GM21576 (cell line): ENCODE data around the gene TMEM217.
"Not testable (repeated sequence)": the region's sequence is repeated elsewhere in the genome, so short reads cannot be mapped to it uniquely, and the experiment has no call there.

Experiments
- ATAC-seq: cut with Tn5 transposase; IDR thresholded peaks from one replicate; pipeline ENCODE4 v1.9.1; 2021; ENCODE audit warnings: mild to moderate bottlenecking, moderate library complexity; ENCODE audit not compliant: unreplicated experiment

The TMEM217 gene

DNA sequence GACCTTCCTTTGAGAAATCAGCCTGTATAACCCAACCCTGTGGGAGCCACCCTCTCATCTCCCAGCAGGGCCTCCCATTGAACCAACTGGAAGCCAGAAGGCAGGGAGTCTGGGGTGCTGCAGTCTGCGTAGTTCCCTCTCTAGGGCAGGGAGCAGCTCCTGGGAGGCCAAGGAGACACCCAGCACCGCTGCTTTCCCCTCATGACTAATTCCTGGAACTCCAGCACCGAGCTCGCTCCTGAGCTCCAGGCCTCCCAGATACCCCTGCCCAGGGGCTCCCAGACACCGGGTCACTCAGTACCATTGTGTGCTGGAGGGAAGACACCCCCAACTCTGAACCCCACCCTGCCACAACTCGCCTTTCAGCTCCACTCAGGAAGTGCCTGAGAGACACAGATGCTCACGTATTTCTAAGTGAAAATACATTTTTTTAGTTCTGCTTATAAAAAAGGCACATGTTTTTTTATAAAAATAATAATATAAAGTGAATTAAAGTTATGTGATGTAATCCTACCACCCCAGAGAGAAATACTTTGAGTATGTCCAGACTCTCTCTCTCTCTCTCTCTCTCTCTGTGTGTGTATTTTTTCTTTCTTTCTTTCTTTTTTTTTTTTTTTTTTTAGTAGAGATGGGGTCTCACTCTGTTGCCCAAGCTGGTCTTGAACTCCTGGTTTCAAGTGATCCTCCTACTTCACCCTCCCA lies 70.5 kb downstream of the TMEM217 start:
- no peak for ATAC-seq

DNA sequence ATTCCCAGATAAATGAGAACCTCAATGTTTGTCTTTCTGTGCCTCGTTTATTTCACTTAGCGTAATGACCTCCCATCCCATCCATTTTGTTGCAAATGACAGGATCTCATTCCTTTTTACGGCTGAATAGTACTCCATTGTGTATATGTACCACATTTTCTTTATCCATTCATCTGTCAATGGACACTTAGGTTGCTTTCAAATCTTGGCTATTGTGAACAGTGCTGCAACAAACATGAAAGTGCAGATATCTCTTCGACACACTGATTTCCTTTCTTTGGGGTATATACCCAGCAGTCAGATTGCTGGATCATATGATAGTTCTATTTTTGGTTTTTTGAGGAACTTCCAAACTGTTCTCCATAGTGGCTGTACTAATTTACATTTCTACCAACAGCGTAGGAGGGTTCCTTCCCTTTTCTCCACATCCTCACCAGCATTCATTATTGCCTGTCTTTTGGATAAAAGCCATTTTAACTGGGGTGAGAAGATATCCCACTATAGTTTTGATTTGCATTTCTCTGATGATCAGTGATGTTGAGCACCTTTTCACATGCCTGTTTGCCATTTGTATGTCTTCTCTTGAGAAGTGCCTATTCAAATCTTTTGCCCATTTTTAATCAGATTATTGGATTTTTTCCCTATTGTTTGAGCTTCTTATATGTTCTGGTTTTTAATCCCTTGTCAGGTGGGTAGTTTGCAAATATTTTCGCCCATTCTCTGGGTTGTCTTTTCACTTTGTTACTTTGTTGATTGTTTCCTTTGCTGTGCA lies 71.8 kb downstream of the TMEM217 start:
- not testable (repeated sequence) for ATAC-seq

DNA sequence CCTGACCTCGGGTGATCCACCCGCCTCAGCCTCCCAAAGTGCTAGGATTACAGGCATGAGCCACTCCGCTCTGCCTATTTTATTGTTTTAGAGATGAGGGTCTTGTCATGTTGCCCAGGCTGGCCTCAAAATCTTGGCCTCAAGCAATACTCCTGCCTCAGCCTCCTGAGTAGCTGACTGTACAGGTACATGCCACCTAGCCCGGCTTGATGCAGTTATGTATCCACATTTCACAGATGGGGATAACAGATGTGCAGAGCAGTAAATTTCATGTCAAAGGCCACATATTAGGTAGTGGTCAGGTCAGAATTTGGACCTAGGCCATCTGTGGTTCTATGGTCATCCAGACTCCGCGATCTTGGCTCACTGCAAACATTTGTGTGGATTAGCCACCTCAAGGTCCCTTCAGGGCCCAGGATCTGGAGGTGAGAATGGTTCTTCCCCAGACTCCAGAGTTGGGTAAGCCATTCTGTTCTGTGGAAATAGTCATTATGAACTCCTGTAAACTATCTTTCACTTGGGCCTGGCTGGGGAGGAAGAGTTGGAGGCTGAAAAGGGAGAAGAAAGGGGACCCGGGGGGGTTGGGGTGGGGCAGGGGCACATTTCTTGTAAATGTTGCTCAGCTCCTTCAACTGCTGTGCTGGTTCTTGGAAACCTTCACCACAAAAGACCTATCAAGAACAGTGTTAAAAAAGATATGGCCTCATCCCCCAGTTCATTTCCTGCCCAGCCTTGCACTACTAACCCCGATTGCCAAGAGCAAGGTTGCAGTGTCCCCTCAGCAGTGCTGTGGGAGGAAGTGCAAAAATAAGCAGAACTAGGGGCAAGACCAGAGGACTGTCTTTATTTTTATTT lies 75.0 kb downstream of the TMEM217 start:
- ATAC-seq: no peak

DNA sequence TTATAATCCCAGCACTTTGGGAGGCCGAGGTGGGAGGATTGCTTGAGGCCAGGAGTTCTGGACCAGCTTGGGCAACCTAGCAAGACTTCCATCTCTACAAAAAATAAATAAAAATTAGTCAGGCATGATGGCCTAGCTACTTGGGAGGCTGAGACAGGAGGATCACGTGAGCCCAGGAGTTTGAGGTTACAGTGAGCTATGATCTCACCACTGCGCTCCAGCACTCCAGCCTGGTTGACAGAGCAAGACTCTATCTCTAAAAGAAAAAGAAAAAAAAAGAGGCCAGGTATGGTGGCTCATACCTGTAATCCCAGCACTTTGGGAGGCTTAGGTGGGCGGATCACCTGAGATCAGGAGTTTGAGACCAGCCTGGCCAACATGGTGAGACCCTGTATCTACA lies 77.3 kb downstream of the TMEM217 start:
- ATAC-seq: not testable (repeated sequence)

DNA sequence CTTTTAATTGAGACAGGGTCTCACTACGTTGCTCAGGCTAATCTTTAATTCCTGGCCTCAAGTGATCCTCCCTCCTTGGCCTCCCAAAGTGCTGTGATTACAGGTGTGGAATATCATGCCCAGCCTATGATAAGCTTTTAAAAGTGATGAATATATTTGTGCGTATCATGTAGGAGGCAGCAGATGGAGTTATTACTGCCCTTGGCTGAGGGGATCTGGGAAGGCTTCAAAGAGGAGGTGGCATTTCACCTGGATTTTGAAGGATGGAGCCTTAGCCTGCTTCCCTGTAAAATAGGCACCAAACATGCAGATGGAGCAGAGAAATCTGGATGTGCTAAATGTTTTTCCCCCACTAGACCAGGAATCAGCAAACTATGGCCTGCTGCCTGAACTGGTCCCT lies 77.9 kb downstream of the TMEM217 start:
- no peak for ATAC-seq

DNA sequence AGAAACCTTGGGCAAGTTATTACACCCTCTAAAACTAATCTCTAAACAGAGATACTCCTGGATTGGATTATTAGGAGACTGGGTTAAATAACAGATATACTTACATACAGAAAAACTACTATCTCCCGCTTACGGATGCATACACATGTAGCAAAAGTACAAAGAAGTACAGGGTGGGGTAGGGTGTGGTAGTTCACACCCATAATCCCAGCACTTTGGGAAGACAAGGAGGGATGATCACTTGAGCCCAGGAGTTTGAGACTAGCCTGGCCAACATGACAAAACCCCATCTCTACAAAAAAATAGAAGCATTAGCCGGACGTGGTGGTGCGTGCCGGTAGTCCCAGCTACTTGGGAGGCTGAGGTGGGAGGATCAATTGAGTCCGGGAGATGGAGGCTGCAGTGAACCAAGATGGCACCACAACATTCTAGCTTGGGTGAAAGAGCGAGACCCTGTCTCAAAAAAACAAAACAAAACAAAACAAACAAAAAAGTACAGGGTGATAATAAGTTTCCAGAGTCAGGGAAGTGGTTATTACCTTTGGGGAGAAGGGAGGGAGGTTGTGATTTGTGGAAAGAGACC lies 79.9 kb downstream of the TMEM217 start:
- no peak for ATAC-seq

DNA sequence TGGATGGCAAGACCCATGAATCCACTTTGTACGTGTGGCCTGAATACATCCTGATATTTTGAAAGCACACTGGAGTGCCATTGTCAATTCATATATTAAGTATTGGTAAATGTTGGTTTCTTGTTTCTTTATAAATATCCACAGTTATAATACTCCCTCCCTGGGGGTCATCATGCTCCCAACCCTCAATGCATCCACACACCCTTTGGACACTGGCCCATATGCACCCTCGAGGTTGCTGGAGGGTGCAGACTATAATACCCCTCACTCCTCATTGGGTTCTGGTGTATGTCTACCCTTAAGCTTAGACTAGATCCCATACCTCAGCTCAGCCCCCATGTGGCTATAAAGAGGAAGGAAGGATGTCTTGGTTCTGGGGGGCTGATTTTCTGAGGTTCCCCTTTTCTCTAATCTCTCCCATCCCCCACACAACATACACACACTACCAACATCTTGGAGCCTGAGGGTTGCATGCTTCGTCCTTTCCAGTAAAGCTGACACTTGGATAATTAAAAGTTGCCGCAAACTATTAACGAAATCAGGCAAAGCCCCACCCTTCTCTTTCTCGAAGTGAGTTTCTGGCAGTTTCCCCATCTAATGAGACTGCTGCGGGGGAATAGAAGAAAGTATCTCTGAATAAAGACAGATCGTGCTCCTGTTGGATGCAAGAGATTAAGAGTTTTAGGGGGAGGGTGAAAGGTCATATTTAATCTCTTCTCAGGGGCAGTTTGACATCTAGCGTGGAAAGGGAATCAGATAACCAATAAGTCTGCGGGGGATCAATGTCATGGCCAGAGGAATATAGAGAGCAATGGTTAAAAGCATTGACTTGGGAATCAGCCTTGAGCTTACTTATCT lies 80.6 kb downstream of the TMEM217 start:
- ATAC-seq: no peak

DNA sequence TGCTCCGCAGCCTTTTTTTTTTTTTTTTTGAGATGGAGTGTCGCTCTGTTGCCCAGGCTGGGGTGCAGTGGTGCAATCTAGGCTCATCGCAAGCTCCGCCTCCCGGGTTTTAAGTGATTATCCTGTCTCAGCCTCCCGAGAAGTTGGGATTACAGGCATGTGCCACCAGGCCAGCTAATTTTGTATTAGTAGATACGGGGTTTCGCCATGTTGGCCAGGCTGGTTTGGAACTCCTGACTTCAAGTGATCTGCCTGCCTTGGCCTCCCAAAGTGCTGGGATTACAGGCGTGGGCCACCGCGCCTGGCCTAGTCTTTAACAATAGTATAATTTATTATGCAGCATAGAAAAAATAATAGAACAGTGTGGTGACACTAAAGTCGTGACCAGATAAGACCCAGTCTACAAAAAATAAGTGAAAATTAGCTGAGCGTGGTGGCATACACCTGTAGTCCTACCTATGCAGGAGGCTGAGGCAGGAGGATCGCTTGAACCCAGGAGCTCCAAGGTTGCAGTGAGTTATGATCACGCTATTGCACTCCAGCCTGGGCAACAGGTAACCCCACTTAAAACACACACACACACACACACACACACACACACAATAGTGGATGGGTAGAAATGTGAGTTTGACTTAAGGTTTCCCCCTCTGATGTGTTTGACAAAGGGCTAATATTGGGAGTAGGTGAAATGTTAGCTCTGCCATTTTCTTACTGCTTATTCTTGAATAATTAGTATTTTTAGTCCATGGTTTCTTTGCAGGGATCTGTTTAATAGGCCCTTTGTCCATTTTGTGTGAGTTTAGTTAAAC lies 81.5 kb downstream of the TMEM217 start:
- no peak for ATAC-seq

DNA sequence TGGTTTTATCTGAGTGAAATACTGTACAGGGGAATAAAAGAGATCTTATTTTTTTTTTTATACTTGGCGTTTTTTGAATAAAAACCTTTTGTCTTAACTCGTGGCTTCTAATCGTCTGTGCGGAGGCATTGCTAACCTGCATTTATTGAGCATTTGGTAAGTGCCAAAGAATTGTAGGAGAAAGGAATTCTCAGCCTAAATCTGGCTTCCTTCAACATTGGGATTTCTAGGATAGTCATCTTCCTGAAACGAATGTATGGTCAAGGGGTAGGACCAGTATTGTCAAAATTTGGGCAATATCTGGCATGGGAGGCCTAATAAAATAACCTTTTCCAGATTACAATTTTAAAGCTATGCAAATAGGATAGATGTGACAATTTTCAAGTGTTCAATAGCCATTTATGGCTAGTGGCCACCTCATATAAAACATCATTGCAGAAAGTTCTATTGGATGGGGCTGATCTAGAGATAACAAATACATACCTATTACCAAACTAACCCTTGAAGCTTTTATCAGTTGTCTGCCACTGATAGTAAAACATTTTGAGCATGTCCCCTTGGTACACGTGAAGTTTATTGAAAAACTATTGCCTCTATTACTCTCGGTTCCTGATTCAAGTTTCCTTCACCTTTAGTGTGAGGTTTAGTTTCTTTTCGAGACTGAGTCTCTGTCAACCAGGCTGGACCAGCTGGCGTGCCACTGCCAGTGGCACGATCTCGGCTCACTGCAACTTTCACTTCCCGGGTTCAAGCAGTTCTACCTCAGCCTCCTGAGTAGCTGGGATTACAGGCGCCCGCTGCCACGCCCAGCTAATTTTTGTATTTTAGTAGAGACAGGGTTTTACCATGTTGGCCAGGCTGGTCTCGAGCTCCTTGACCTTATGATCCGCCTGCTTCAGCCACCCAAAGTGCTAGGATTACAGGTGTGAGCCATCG lies 82.3 kb downstream of the TMEM217 start:
- ATAC-seq: peak; percentile 45

DNA sequence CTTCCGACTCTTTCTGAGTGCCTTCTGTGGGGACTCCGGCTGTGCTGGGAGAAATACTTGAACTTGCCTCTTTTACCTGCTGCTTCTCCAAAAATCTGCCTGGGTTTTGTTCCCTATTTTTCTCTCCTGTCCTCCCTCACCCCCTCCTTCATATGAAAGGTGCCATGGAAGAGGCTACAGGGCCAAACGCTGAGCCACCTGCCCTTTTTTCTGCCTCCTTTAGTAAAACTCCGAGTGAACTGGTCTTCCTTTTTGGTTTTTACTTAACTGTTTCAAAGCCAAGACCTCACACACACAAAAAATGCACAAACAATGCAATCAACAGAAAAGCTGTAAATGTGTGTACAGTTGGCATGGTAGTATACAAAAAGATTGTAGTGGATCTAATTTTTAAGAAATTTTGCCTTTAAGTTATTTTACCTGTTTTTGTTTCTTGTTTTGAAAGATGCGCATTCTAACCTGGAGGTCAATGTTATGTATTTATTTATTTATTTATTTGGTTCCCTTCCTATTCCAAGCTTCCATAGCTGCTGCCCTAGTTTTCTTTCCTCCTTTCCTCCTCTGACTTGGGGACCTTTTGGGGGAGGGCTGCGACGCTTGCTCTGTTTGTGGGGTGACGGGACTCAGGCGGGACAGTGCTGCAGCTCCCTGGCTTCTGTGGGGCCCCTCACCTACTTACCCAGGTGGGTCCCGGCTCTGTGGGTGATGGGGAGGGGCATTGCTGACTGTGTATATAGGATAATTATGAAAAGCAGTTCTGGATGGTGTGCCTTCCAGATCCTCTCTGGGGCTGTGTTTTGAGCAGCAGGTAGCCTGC lies 83.2 kb downstream of the TMEM217 start:
- no peak for ATAC-seq

DNA sequence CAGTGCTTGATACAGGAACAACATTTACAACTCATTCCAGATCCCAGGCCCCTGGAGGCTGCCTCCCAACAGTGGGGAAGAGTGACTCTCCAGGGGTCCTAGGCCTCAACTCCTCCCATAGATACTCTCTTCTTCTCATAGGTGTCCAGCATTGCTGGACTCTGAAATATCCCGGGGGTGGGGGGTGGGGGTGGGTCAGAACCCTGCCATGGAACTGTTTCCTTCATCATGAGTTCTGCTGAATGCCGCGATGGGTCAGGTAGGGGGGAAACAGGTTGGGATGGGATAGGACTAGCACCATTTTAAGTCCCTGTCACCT lies 83.8 kb downstream of the TMEM217 start:
- ATAC-seq: no peak

DNA sequence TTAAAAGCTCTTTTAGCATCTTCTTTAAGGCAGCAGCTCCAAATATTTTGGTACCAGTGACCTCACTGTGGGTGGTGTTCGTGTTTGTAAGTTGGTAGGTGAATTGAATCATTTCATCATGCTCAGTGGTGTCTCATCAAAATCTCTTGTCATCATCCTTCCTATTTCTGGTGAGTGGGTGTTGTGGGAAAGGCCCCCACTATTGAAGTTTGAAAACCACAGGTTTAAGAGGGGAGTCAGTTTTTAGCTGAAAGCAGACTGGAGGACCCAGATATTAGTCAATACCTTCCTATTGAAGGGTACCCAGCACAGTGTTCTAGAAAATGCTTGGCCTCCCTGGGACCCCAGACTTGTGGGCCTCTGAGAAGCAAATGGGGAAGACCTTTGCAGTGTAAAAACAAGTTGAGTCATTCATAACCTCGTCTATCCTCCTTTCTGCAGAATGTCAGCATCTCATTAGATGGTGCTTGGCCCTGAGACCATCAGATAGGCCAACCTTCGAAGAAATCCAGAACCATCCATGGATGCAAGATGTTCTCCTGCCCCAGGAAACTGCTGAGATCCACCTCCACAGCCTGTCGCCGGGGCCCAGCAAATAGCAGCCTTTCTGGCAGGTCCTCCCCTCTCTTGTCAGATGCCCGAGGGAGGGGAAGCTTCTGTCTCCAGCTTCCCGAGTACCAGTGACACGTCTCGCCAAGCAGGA lies 84.3 kb downstream of the TMEM217 start:
- no peak for ATAC-seq

DNA sequence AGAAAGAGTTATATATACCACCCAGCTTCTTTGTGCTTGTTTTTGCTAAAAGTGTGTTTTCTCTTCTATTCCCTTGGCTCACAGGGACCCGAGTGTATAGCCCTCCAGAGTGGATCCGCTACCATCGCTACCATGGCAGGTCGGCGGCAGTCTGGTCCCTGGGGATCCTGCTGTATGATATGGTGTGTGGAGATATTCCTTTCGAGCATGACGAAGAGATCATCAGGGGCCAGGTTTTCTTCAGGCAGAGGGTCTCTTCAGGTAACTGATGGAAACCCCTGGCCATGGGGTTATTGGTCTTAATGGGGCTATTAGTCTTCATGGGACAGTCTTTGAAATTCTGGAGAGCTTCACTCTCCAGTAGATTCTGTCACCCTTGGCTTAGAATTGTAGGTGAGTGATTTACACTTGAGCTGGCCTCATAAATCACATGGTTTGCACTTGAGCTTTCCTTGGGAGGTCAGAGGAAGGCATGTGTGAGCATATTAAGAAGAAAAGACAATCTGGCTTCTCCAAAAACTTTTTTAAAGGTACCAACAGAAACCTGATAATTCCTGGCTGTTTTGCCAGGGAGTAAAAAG lies 84.9 kb downstream of the TMEM217 start:
- no peak for ATAC-seq

DNA sequence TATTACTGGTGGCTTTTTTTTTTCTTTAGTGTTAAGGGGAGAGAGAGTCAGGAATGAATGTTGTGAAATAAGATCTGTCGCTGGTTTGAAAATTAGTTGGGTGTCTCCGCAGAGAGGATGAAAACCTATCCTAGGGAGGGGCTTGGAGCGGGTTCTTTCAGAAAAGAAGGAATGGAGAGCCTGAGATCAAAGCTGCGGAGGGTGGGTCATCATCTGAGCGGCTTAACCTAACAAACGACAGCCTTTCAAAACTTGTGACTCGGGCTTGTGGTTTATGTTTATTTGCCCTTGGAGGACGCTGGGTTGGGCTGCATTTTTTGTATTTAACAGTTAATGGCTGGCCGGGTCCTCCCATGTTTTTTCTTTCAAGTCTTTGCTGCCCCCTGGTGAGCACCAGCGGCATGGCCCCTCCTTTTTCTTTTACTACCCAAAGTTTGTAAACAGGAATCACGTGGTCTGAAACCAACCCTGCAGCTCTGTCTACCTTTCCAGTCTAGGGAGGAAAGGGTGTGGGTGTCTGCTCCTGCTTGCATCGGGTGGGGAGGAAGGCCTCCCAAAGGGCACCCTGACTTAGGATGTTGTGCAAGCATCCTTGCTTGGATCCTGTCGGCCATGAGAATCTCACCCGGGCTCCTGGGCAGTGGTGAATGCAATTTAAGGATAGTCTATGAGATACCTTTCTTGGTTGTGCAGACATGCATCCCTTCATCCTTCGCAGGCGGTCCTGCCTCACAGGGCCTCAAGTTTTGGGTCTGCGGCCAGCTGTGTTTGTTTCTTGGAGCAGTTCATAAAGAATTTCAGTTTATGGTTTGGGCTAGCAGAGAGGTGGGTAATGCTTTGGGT lies 85.8 kb downstream of the TMEM217 start:
- ATAC-seq: peak; percentile 25

DNA sequence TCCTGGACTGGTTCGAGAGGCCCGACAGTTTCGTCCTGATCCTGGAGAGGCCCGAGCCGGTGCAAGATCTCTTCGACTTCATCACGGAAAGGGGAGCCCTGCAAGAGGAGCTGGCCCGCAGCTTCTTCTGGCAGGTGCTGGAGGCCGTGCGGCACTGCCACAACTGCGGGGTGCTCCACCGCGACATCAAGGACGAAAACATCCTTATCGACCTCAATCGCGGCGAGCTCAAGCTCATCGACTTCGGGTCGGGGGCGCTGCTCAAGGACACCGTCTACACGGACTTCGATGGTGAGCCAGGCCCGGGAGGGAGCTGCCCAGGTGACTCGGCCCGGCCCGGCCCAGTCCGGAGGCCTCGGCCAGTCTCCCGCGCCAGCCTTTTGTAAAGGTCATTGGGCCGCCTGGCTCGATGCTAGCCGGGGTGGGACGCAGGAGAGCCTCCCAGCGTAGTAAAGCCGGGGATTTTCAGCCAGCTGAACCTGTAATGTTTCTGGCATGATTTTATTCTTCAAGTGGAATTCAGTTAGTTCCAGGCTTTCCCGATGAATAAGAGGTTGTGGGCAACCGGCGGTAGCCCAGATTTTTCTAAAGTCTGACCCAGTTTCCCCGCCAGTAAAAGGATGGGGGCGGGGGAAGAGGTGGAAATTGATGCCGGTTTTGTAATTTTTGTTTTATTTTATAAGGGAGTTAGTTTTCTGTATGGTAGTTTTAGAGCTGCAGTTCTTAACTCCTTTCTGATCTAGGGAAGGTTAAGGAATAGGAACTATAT lies 86.6 kb downstream of the TMEM217 start:
- no peak for ATAC-seq
